Lower lobe of right lung (tissue), 2 donors: ENCODE results near the gene CUL2. TPM values are rescaled to one million over a fixed set of nuclear protein-coding genes. Genes with fewer than 3 reads are reported as not detected.
A peak's percentile ranks its signal among the peaks of the same experiment; 100 is the strongest.
"Not testable (repeated sequence)": the region's sequence is repeated elsewhere in the genome, so short reads cannot be mapped to it uniquely, and the experiment has no call there.

Experiments used
- ATAC-seq, 2 donors: fragments of 200-7000 bp; cut with Tn5 transposase; one replicate each; pipeline ENCODE4 v1.9.1; 2020 to 2022; ENCODE audit warnings: mild to moderate bottlenecking in 2 of 2, moderate library complexity in 2 of 2
- DNase-seq: peaks from one replicate; pipeline ENCODE4 v3.0.0-alpha.2; 2020
- H3K27ac ChIP-seq: fragments of 200-600 bp; one replicate; pipeline ENCODE4 v1.8.0; 2022
- H3K27me3 ChIP-seq: fragments of 200-600 bp; one replicate; pipeline ENCODE4 v1.8.0; 2022; ENCODE audit warnings: low read depth
- H3K36me3 ChIP-seq: fragments of 200-600 bp; one replicate; pipeline ENCODE4 v1.8.0; 2022; ENCODE audit warnings: mild to moderate bottlenecking
- H3K4me1 ChIP-seq: fragments of 200-600 bp; one replicate; pipeline ENCODE4 v1.8.0; 2022
- H3K4me3 ChIP-seq: fragments of 200-600 bp; one replicate; pipeline ENCODE4 v1.8.0; 2022; ENCODE audit warnings: mild to moderate bottlenecking
- H3K9me3 ChIP-seq: fragments of 200-600 bp; one replicate; pipeline ENCODE4 v1.8.0; 2022
- CTCF ChIP-seq: fragments of 200-600 bp; IDR thresholded peaks from one replicate; pipeline ENCODE4 v1.8.0; 2022; ENCODE audit warnings: antibody characterized with exemption, mild to moderate bottlenecking
- intact Hi-C: fragments of 100-400 bp; cut with DNase I; formaldehyde crosslinking; loops from one replicate; pipeline ENCODE4 v1.11.0; 2022
- total RNA-seq: library from RNA; stranded (reverse); fragmentation: NEBNext Ultra II Directional; extraction: Animal tissue kit (Norgen Biotek cat#: 25700); gene quantifications from one replicate; pipeline ENCODE4 v1.2.1, GENCODE V29; 2021
- donor health status: DM: no; HTN: yes; CAD: no; lungs with severe emphysema.

The CUL2 gene
- total RNA-seq, 1 donor from 2014 or later, result 36.4 TPM

GRCh38 chr10:35050568-35050967 is 39.6 kb downstream of the CUL2 start:
- no peaks in the 10 kb centered on the region for H3K4me1 ChIP-seq
- TF ChIP-seq CTCF, result no peak
- H3K27ac ChIP-seq, result no peak overlapping the region
- H3K27me3 ChIP-seq, result no peaks in the 10 kb centered on the region
- peaks cover 52% of the 10 kb centered on the region for H3K36me3 ChIP-seq
- H3K4me3 ChIP-seq, result no peak overlapping the region
- no peaks in the 10 kb centered on the region for H3K9me3 ChIP-seq
- no peak for DNase-seq
- ATAC-seq, result no peak
- intact Hi-C loops, result no loop called here

GRCh38 chr10:35046074-35046473 is 44.1 kb downstream of the CUL2 start:
- TF ChIP-seq CTCF, result no peak
- peaks cover 47% of the 10 kb centered on the region for H3K36me3 ChIP-seq
- H3K27me3 ChIP-seq, result no peaks in the 10 kb centered on the region
- H3K4me3 ChIP-seq, result no peak overlapping the region
- no peaks in the 10 kb centered on the region for H3K4me1 ChIP-seq
- no peaks in the 10 kb centered on the region for H3K9me3 ChIP-seq
- intact Hi-C loops, result no loop called here
- DNase-seq (no peak), ATAC-seq (no peak)
- no peak overlapping the region for H3K27ac ChIP-seq

GRCh38 chr10:35045275-35045674 is 44.9 kb downstream of the CUL2 start:
- H3K4me3 ChIP-seq, DNase-seq, intact Hi-C loops, H3K4me1 ChIP-seq, H3K27me3 ChIP-seq, H3K9me3 ChIP-seq, ATAC-seq, H3K27ac ChIP-seq: not testable (repeated sequence)
- H3K36me3 ChIP-seq, result peaks cover 55% of the 10 kb centered on the region

GRCh38 chr10:35043796-35044344 is 46.3 kb downstream of the CUL2 start:
- ATAC-seq (no peak), DNase-seq (no peak)
- Histone ChIP-seq H3K9me3 (no peaks in the 10 kb centered on the region), H3K27me3 (no peaks in the 10 kb centered on the region), H3K4me3 (no peak overlapping the region), H3K27ac (no peak overlapping the region), H3K36me3 (peaks cover 59% of the 10 kb centered on the region), H3K4me1 (no peaks in the 10 kb centered on the region)
- no peak for TF ChIP-seq CTCF
- intact Hi-C loops, result no loop called here

- H3K9me3 ChIP-seq, result no peaks in the 10 kb centered on the region
- no peak overlapping the region for H3K4me3 ChIP-seq
- H3K36me3 ChIP-seq, result peaks cover 63% of the 10 kb centered on the region
- H3K4me1 ChIP-seq, result no peaks in the 10 kb centered on the region
- intact Hi-C loops, result no loop called here
- H3K27me3 ChIP-seq, result no peaks in the 10 kb centered on the region
- H3K27ac ChIP-seq, result no peak overlapping the region
- TF ChIP-seq CTCF, result no peak
- DNase-seq (no peak), ATAC-seq (no peak)
Observed at GRCh38 chr10:35042783-35043182, 47.4 kb downstream of the CUL2 start.

GRCh38 chr10:35041502-35041879 is 48.6 kb downstream of the CUL2 start:
- Histone ChIP-seq H3K27ac (no peak overlapping the region), H3K4me3 (no peak overlapping the region), H3K4me1 (no peaks in the 10 kb centered on the region), H3K9me3 (no peaks in the 10 kb centered on the region), H3K27me3 (no peaks in the 10 kb centered on the region), H3K36me3 (peaks cover 75% of the 10 kb centered on the region)
- ATAC-seq (peak in 1 of 2 donors; percentile 62), DNase-seq (peak; percentile 59)
- no peak for TF ChIP-seq CTCF
- intact Hi-C loops, result no loop called here
